SKM-1 treated with dmso at 0.1 percent for 144 hours (cell line): ENCODE data around the gene NUTF2.

ENCODE experiments used
- DNase-seq: peaks from one replicate; lab custom pipeline; 2025; ENCODE audit not compliant: unreplicated experiment; lab: John Stamatoyannopoulos, UW

NUTF2 gene

DNA sequence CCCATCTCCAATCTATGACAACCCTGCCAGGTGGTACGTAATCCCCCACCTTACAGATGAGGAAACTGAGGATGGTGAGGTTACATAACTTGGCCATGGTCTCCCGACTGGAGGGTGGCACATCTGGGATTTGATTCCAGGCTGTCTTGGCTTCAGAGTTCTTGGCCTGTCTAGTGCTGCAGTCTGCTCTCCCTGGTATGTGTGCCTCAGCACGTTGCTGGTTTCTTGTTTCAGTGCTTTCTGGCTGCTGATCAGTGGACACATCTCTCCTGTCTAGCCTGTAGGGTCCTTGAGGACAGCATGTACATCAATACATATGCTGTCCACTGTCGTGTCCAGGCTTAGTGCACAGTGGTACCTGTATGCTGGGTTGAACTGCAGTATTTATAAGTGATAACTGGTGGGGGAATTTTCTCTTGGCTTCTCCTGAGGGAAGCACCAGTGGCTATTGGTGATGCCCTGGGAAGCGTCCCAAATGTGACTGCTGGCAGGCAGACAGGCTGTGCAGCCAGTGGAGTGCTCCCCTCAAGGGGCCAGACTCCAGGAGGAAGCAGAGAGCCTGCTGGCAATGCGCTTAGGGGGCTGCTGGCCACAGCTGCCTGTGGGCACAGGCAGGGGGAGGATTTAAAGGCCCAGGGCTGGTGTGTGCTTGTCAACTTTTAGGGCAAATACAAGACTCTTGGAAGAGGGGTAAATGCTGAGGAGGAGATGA, 70.6 kb downstream of the NUTF2 start:
- no peak for DNase-seq

DNA sequence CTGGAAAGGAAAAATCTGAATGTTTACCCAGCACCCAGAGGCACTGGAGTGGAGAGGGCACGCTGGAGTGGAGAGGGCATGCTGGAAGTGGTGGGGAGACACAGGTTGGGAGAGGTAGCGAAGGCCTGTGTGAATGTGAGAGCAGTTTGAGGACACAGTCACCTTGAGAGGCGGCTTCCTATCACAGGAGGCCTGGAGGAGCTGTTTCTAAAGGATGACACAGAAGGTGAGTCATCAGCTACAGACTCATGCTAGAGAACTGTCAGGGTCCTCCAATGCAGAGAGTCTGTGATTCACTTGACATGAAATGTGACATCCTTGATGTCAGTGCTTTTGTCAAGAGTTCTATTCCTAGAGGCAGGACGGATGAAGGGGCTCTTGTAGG, 71.1 kb downstream of the NUTF2 start:
- no peak for DNase-seq

DNA sequence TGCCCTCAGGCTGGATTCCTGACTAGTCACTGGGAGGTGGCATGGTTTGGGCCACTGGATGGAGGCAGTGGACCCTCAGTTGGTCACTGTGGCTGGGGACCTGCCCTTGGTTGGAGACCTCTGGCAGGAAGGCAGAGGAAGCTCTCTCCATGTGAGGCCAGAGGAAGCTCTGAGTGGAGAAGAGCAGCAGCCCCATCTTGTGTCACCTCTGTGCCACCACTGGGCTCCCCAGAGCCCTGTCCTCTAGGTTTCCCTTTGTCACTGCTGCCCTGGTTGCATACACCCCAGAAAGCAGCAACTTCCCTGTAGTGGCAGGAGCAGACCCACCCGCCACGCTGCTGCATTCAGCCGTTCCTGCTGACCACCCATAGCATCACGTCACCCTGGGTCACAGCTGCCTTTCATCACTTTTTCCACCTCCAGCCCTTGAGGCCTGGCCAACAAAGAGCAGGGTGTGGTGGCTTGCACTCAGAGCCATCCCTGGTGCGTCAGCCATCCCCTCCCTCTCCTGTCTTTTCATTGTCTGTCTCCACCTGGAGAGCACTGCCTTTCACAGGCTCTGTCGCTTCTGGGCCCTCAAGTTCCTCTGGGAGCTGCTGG, 73.0 kb downstream of the NUTF2 start:
- DNase-seq = no peak
